LNCaP clone FGC (cell line): ENCODE data around the gene KRTAP9-2.
"Not testable (repeated sequence)": the region's sequence is repeated elsewhere in the genome, so short reads cannot be mapped to it uniquely, and the experiment has no call there.

ENCODE experiments used
- DNase-seq: peaks from one replicate; pipeline ENCODE4 v3.0.0-alpha.2; 2011; ENCODE audit warnings: low read depth
- H3K4me3 ChIP-seq: 2 replicates; pipeline ENCODE4 v1.5.1; 2011; ENCODE audit warnings: mild to moderate bottlenecking, low read depth, low read length, control low read depth
- TF ChIP-seq, protein P1 (sequence below): IDR thresholded peaks from 2 replicates; pipeline ENCODE4 v1.5.1; 2012; ENCODE audit warnings: mild to moderate bottlenecking; ENCODE audit not compliant: control insufficient read depth, insufficient read depth; ENCODE audit errors: extremely low read depth

The KRTAP9-2 gene

DNA sequence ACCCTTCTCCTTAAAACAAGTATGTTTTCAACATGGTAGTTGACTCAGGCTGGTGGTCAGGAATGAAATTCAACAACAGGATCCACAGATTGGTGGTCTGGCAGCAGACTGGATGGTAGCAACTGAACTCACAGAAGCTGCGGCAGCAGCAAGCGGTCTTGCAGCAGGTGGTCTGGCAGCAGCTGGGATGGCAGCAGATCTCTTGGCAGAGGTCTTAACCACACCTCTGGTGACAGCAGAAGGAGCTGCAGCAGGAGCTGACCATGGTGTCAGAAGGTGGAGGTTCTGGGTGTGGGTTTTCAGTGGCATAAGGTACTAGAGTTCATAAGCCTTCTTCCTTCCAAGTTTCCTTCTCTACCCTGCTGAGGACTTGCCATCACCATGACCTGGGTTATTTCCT lies 39.6 kb upstream of the KRTAP9-2 start:
- TF ChIP-seq, protein P1, sequence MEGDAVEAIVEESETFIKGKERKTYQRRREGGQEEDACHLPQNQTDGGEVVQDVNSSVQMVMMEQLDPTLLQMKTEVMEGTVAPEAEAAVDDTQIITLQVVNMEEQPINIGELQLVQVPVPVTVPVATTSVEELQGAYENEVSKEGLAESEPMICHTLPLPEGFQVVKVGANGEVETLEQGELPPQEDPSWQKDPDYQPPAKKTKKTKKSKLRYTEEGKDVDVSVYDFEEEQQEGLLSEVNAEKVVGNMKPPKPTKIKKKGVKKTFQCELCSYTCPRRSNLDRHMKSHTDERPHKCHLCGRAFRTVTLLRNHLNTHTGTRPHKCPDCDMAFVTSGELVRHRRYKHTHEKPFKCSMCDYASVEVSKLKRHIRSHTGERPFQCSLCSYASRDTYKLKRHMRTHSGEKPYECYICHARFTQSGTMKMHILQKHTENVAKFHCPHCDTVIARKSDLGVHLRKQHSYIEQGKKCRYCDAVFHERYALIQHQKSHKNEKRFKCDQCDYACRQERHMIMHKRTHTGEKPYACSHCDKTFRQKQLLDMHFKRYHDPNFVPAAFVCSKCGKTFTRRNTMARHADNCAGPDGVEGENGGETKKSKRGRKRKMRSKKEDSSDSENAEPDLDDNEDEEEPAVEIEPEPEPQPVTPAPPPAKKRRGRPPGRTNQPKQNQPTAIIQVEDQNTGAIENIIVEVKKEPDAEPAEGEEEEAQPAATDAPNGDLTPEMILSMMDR: no peak
- H3K4me3 ChIP-seq: no peak overlapping the region
- no peak for DNase-seq

DNA sequence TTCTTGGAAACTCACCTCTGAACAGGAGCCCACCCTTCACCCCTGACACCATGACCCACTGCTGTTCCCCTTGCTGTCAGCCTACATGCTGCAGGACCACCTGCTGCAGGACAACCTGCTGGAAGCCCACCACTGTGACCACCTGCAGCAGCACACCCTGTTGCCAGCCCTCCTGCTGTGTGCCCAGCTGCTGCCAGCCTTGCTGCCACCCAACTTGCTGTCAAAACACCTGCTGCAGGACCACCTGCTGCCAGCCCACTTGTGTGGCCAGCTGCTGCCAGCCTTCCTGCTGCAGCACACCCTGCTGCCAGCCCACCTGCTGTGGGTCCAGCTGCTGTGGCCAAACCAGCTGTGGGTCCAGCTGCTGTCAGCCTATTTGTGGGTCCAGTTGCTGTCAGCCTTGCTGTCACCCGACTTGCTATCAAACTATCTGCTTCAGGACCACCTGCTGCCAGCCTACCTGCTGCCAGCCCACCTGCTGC lies 36.6 kb upstream of the KRTAP9-2 start, which contains the start of gene KRTAP9-1:
Gene KRTAP9-1, plus strand, starts transcription at position 51 of the 482 bp plus-strand sequence. Its CDS starts 0 bp downstream, at position 51.
- DNase-seq, H3K4me3 ChIP-seq: not testable (repeated sequence)

GRCh38 chr17:41190328-41190727 lies 36.1 kb upstream of the KRTAP9-2 start:
- DNase-seq: no peak
- no peak overlapping the region for H3K4me3 ChIP-seq
- TF ChIP-seq, protein P1: no peak

- no peak for DNase-seq
- no peak overlapping the region for H3K4me3 ChIP-seq
- TF ChIP-seq, protein P1: no peak
Measured at GRCh38 chr17:41196068-41196467, 30.4 kb upstream of the KRTAP9-2 start.

GRCh38 chr17:41199421-41200078 lies 26.9 kb upstream of the KRTAP9-2 start:
- TF ChIP-seq, protein P1: no peak
- peak; percentile 45 for DNase-seq

GRCh38 chr17:41211845-41212466 lies 14.5 kb upstream of the KRTAP9-2 start:
- H3K4me3 ChIP-seq: no peak overlapping the region
- peak; percentile 73 for DNase-seq
- TF ChIP-seq, protein P1: no peak

More at GRCh38 chr17:41199421-41200078, 26.9 kb upstream of the KRTAP9-2 start:
- H3K4me3 ChIP-seq: no peak overlapping the region

GRCh38 chr17:41212524-41213169 lies 13.8 kb upstream of the KRTAP9-2 start:
- TF ChIP-seq, protein P1: no peak
- no peak for DNase-seq
- no peak overlapping the region for H3K4me3 ChIP-seq
